GM18499 (cell line): ENCODE data around the gene CNGB1.
"Not testable (repeated sequence)": the region's sequence is repeated elsewhere in the genome, so short reads cannot be mapped to it uniquely, and the experiment has no call there.

ENCODE experiments used
- ATAC-seq: cut with Tn5 transposase; IDR thresholded peaks from one replicate; pipeline ENCODE4 v1.9.1; 2021; ENCODE audit warnings: moderate number of reproducible peaks; ENCODE audit not compliant: insufficient read depth, unreplicated experiment

Gene CNGB1

DNA sequence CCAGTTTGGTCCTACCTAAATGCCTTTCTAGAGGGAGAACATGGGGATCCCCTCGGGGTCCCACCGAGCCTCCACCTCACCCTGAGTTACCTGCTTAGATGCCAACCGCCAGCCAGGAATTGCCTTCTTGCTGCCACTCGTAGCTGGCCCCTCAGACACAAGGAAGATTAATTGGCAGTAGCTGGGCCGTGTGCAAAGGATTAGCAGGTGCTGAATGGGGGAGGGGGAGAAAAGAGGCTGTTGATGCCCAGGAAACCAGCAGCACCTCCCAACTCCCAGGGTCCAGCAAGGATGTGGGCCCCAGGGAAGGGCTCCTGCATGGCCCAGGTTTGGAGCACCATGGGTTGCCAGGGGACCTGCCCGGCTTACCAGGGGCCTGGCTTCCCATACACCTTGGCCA is at the start of gene CNGB1:
Gene CNGB1 (minus strand): TSS at position 159 of the 400 bp plus-strand sequence. CDS start 3,842 bp downstream, outside the sequence.
- no peak for ATAC-seq

DNA sequence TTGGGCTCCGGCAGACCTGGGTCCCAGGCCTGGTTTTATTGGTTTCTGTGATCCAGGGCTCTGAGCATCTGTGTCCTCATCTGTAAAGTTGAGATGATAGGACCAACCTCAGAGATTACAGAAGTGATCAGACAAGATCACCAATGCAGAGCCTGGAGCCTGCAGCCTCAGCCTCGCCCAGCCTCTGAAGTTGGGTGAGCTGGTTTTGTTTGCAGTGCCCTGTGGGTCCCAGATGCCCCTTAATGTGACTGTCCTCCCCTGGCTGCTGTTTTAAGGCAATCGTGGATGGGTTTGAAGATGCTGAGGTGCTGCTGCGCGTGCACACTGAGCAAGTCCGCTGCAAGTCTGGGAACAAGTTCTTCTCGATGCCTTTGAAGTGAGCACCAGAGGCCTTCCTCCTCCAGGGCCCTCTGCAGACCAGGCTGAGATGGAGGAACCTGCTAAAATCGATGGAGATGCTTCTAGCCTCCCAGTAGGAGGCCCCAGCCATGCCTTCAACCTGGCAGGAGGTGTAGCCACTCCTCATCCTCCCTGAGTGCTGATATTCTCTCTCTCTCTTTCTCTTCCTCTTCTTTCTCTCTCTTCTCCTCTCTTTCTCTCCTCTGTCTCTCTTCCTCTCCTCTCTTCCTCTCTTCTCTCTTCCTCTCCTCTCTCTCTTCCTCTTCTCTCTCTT is 49.1 kb upstream of the CNGB1 start:
- no peak for ATAC-seq

DNA sequence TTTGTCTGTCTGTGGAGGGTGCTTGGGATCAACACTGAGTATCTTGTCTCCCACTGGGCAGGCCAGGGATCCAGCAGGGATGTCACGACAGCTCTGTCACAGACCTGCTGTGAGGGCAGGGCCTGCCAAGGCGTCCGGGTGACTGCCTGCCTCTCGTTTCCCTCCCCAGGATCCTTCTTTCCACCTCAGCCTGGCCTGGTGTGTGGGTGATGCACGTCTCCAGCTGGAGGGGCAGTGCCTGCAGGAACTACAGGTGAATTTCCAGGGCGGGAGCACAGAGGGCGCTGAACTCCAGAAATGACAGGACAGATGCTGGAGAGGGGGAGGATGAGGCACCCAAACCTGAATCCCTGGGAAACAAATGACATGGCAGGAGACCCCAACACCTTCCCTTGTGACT is 47.9 kb upstream of the CNGB1 start:
- no peak for ATAC-seq

DNA sequence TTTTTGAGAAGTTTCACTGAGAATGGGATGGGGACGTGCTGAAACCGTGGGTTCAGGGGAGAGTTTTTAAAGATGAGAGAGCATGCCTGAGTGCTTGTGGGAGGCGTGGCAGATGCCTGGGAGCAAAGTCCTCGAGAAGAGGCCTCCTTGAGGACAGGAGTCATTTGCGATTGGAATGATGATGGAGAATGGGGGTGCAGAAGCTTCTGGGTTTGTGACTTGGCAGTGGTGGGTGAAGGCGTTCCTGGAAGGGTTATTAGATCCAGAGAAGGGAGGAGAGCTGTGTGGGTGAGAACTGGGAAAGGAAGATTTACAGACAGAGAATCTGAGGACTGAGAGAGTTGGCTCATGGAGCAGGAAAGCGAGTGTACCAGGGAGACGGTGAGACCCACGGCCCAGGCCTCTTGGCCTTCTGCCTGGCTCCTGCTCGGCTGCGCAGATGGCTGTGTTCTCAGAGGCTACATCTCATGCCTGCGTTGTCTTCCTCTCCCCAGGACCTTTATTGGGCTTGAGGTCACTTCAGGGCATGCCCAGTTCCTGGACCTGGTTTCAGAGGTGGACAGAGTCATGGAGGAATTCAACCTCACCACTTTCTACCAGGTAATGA is 46.0 kb upstream of the CNGB1 start:
- ATAC-seq, result no peak

DNA sequence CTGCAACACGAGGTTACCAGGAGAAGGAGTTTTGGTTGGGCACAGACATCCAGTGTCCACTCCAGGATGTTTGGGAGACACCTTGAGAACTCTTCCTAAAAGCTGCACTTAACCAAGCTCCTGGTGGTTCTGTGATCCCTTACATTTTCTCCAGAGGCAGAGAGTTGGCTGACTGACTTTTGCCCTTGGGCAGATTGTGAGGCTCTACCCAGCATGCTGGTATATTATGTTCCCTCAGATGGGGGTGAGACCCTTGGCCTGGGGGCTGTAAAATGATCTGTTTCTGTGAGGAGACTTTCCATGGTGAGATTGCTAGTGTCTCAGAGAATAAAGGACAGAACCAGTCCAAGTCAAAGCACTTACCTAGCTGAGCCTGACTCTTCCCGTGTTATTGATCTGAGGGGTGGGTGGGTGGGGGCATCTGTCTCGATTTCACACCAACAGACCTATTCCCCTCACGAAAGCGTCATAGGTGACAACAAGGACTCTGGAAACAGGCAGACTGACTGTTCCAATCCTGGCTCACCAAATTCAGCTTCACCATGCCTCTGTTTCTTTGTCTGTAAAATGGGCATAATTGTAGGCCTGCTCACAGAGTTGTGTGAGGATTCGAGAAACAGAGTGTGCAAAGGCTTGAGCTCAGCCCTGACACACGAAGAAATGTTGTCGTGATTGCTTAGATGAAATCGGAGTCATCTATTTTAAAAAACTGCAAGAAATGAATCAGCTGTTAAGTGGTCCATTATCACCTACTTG is 42.5 kb upstream of the CNGB1 start:
- no peak for ATAC-seq

DNA sequence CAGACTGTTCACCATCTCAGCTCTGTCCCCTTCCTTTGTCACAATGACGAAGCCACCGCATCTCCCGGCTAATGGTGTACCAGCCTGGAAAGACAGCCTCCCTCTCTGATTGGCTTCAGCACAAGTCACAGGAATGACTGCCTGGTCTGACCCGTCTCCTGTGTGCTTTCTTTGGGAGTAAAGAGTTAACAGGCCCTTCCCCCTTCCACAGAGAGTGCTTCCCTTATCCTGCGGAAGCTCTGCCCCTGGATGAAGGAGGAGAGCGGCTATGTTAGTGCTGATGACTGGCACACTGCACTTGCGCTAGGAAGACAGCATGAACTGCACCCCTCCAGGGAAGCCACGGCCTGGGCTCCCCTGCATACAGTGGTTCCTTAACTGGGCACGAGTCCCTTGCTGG is 41.6 kb upstream of the CNGB1 start:
- ATAC-seq, result no peak

DNA sequence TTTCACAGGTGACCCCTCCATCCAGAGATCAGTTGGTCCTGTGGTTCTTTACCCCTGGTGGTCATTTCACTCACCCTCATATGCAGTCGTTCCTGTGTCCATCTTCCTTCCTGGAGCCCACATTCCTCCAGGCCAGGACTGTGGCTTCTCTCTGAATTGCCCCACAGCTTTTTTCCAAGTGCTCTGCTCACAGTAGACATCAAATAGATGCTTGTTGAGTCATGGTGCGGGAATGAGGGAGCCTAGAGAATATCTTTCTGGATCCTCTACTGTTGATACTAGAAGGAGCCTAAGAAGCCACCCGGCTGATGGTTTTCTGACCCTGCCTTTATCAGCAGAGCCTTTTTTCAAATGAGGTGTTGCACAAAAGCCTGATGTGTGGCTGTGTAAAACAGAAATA is 40.7 kb upstream of the CNGB1 start:
- ATAC-seq, result no peak

DNA sequence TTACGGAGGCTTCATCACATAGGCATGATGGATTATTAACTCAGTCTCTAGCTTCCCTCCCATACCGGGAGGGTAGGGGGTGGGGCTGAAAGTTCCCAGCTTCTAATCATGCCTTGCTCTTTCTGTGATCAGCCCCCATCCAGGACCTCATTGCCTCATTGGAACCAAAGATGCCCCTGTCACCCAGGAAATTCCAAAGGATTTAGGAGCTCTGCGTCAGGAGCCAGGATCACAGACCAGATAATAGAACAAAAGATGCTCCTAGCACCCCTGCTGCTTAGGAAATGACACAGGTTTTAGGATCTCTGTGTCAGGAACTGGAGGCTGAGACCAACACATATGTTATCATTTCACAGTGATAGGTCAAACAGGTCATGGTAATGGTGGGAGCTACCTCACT is 40.0 kb upstream of the CNGB1 start:
- ATAC-seq, result no peak

DNA sequence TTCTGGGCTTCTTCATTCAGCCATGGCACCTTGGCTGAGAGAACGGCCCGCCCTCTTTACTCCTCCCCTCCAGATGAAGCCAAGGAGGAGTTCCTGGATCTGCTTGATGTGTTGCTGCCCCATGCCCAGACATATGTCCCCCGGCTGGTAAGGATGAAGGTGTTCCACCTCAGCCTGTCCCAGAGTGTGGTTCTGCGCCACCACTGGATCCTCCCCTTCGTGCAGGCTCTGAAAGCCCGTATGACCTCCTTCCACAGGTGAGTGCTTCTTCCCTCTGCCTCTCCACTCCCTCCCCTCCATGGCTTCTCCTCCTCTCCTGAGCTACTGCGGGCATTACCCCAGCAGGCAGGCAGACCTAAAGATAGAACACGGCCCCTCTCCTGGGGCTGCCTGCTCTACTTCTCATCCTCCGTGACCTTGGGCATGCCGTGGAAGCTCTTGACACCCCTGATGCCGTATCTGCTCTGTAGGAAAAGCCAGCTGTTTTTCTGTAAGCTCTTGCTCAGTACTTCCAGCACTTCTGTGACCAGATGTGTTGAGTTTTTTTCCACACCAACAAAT is 39.0 kb upstream of the CNGB1 start:
- no peak for ATAC-seq

DNA sequence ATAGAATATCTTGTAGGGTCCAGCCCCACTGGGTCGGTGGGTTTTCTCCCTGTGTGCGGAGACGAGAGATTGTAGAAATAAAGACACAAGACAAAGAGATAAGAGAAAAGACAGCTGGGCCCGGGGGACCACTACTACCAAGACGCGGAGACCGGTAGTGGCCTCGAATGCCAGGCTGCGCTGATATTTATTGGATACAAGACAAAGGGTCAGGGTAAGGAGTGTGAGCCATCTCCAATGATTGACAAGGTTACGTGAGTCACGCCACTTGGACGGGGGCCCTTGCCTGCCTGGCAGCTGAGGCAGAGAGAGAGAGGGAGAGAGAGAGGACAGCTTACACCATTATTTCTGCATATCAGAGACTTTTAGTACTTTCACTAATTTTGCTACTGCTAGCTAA is 33.8 kb upstream of the CNGB1 start:
- ATAC-seq, result not testable (repeated sequence)

DNA sequence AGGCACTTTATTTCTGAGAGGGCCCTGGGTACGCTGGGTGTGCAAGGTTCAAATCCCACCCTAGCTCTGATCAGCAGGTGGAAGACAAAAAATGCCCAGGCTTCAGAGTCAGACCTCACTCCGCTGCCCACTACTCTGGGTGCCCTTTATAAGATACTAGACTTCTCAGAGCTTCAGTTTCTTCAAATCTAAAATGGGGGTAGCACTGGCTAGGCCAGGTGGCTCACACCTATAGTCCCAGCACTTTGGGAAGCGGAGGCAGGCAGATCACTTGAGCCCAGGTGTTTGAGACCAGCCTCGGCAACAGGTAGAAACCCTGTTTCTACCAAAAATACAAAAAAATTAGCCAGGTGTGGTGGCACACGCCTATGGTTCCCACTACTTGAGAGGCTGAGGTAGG is 32.0 kb upstream of the CNGB1 start:
- no peak for ATAC-seq

DNA sequence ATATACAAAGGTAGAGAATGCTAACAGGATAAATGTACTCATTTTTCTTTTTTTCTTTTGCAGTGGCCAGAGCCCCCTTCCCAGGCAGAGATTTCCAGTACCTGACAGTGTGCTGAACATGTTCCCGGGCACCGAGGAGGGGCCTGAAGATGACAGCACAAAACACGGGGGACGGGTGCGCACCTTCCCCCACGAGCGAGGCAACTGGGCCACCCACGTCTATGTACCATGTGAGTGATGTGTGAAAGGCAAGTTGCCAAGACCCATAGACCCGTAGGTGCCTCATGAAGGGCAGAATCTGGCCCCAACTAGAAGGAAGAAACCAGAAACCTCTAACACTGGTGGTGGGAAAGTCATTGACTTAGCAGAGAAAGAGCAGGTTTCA is 31.5 kb upstream of the CNGB1 start:
- ATAC-seq, result no peak

DNA sequence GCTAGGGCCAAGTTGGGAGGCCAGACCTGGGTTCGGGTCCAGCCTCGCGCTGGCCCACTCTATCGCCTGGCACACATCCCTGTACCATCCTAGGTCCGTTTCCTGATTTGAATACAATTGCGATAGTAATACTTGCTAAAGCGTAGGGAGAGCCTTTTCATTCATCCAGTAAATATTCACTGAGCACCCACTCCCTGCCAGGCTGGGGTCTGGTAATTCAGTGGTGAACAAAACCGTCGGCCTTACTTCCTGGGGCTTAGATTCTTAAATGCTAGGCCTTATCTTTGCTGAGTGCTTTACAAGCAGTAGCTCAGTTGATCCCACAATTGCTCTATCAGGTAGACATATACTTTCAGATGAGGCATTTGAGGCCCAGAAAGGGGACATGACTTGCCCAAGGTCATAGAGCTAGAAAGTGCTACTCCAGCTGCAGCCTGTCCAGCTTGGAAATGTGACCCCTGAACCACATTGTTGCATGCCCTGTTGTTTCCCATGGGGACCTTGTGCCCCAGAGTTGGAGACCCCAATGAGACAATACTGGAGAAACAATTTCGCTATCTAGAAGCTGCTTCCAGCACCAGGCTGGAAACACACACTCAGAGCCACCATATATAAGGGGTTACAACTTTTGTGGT is 31.0 kb upstream of the CNGB1 start:
- no peak for ATAC-seq

DNA sequence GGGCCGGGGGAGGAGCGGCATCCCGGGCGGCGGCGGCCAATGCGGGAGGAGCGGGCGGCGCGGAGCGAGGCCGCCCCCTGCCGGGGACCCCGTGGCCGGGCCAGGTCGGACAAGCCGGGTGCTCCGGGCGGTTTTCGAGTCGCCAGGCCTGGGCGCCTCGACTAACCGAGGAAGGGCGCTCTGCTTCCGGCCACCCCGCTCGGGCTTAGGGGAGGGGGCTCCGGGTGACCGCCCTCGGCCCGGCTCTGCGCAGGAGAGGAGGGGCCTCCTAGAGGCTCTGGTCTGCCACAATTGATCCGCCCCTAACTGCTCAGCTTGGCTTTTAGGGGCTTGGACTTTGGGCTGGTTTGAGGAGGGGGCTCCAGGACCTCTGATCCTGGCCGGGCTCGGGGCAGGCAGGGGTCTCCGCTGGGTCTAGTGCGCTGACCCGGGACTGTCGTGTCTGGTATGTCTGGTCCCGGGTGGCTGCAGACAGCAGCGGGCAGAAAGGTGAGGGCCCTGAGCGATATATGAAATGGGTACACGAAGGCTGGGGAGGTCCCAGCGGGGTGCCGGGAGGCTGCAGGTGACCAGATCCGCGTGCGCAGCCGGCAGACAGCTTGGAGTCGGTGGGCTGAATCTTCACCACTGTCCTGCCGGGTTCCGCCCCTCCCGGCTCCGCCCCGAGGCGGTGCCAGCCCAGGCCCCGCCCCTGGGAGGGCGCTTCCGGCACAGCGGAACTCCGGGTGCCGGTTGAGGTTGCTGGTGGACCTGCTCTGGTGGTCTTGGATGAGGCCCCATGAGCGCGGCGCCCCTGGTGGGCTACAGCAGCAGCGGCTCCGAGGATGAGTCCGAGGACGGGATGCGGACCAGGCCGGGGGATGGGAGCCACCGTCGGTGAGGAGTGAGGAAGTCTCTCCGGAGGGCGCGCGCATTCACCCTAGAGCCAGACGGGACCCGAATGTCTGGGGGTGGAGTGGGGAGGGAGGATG is 30.1 kb upstream of the CNGB1 start, which contains the start of gene USB1:
Gene USB1 (plus strand): TSS at position 702 of the 971 bp plus-strand sequence. CDS start 77 bp downstream, at position 779.
- ATAC-seq, result peak; percentile 67

DNA sequence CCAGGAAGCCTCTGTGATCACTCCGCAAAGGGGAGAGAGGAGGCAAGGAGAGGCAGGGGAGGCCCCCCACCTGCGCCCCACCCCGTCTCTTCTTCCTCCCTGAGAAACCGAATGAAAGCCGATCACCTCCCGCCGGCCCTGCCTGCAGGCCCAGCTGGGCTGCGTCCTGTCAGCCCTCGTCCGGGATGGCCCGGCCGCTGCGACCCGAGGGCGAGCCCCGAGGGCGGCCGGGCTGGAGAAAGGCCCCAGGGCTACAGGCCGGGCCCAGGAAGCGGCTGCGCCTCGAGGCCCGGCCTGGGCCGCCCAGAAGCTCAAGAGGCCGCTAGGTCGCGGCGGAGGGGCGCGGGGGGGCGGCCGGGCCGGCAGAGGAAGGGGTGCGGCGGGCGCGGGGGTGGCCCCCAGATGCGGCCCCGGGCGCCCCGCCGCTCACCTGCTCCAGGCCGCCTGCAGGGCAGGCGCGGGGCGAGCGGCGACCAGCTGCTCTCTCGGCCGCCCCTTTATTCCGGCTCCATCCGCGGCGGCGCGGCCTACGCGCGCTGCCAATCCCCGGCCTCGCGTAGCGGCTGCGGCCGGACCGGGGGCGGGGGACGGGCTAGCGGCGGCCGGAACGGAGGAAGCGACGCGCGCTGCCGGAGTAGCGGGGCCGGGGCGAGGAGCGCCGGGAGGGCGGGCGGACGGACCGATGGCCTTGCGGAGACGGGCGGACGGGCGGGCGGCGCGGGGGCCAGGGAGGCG is 29.2 kb upstream of the CNGB1 start, which contains the start of gene ZNF319:
Gene ZNF319 (minus strand): TSS at position 702 of the 735 bp plus-strand sequence. CDS start 2,407 bp downstream, outside the sequence.
- no peak for ATAC-seq

DNA sequence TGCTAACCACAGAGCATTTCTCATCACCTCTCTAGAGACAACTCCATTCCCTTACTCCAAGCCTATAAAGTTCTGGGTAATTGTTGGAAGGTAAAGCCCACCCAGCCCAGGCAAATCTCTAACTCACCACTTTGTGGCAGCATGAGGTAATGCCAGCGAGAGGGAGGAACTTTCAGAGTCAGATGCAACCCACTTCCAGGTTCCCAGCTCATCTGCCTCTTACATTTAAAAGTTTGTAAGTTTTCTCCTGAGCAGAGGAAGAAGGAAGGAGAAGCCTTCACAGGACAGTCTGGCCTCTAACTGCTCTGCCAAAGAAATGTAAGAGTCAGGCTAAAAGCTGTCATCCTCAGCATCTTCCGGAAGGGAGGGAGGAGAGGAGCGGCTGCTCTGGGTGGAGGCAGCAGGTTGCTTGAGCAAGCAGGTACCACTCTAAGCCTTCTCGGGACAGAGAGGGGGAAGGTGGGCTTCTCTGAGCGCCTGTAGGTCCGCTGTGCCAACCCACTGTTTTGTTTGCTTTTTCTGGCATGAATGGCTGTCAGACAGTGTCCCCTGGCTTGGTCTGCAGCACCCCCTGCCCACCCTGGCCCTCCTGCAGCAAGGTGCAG is 28.5 kb upstream of the CNGB1 start:
- no peak for ATAC-seq

DNA sequence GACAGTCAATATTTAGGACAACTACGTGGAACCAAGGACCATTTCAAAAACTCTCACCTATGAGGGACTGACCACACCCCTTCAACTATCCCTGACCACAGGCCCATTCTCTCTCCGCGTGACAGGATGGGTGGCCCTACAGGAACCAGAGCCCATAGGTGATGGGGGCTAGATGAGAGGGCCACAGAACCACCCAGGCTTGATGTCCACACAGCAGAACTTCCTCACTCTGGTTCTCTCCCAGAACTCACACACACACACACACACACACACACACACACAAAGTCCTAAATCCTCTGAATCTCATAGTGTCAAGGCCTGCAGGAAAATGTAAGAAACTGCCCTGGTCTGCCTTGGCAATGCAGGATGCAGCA is 28.1 kb upstream of the CNGB1 start:
- no peak for ATAC-seq

DNA sequence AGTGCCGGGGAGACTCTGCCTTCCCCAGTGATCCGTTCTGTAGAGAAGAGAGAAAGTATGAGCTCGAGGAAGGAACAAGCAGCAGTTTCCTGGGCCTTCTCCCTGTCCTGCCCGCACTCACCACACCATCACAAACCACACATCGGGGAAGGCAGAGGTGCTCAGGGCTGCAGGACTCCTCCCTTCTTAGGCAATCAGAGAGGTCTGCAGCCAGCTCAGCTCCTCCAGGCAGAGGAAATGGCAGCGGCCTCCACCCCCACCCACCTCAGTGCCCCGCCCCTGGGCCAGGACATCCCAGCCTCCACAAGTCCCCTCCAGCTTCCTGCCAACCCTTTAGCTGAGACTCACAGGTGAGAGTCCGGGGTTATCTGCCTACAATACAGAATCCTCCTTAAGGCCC is 27.6 kb upstream of the CNGB1 start:
- no peak for ATAC-seq
